Stimulated activated CD4-positive, alpha-beta T cell treated with anti-CD3 and anti-CD28 coated beads, Interleukin-15, amount 100 ng/mL, for 1 hour (primary cell): ENCODE results near the gene ZIC1.

ENCODE experiments used
- DNase-seq, 2 donors: peaks; one replicate each; pipeline ENCODE4 v3.0.0-alpha.2; 2020; ENCODE audit warnings: low read depth in 1 of 2, low spot score in 1 of 2

Gene ZIC1

DNA sequence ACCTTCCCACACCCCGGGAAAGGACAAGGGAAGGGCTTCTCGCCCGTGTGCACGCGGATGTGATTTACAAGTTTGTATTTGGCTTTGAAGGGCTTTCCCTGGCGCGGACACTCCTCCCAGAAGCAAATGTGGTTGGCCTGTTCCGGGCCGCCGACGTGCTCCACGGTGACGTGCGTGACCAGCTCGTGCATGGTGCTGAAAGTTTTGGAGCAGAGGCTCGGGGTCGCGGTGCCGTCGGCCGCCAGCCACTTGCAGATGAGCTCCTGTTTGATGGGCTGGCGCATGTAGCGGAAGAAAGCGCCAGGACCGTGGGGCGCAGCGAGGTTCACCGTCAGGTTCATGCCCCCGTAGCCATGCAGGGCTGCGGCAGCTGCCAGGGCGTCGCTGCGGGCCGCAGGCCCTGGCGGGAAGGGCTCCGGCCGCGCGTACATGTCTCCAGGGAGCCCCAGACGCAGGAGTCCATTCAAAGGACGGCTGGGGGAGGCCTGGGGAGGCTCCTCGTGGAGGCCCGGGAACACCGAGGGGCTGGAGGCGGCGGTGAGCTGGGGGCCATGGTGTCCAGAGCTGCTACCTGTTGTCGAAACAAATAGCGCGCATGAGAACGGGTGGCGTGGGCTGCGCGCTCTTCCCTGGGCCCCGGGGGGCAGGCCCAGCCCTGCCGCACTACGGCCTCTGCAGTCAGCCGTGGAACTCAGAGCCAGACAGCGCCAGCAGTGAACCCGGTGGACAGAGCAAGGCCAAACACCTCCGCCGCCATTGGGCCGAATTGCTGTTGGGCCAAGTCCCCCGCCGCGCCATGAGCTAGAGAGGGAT lies 13.1 kb upstream of the ZIC1 start:
- DNase-seq, result no peak

DNA sequence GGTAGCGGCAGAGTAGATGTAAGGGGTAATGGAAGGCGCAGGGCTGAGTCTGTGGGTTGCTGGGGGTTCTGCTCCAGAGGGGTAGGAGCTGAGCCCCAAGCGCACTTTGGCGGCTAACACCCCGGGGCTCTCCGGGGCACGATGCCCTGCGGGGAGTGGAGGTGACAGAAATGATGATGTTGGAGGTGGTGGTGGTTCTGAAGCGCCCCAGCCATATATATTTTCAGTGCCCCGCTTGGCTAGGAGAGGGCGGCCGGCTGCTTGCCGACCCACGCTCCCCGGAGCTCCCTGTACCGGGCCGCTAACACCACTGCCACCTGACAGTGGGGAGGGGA lies 12.5 kb upstream of the ZIC1 start:
- no peak for DNase-seq

DNA sequence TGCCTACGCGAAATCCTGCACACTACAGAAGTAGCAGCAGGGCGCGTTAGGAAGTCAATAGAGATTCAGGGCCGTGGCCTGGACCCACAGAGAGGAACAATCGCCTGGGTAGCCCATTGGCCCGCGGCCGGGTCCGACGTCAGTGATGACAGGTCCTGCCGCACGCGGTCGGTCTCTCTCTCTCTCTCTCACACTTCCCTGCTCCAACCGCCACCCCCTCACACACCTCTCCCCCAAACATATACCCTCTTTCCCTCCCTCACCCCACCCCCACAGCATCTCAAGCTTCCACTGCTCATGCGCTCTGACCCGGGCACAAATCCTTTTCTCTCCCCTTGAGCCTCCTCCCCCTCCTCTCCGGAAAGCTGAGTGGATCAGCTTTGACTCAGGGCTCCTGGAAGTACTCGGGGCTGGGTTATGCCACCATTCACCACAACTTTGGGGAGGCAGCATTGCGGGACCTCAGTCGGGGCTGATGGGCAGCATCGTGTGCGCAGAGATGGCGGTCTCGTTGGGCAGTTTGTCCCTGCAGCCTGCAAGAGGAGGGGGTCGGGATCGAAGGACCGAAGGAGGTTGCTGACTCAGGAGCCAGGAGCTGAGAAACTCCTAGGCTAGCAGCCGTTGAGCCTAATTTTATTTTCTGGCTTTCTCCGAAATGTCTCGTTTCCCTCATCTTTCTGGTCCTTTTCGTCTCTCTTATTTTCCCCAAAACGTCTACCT lies 11.8 kb upstream of the ZIC1 start:
- DNase-seq, result no peak

DNA sequence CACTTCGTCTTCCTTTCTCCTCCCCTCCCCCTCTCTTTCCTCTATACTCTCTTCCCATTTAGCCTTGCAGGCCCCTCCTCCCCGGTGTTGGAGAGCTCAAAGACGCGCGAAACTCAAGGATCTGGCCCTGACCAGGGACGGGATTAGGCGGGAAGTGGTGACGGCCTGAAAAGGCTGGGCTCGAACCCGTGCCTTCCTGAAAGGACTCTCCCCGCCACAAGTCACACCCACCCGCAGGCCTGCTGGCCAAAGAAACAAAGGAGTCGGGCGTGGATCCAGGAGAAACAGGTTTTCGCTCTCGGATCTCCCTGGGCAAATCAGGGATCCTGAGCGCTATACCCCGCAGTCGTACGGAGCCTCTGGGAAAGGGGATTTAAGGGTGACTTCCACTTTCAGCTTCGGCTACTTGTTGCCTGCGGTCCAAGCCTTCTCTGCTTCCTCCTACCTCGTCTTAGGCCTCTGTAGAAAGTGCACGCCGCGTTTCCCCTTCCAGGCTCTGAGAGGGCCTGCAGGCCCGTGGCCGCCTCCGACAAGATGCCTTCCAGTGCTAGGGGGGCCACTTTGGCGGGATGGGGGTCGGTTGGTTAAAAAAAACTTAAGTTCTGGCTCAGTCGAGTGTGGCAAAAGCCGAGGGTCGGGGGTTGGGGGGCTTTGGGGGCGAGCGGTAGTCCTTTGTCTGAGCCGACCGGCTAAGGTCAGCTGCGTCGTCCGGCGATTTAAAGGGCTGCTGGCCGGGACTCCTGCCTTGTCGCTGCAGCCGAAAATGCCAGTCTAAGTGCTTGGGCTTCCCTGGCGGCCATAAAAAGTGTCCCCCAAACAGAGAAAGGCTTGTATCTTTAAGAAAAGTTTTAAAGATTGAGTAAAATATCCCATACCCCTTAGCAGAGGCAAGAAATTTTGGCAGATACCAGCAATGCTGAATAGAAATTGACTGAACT lies 11.0 kb upstream of the ZIC1 start:
- no peak for DNase-seq

DNA sequence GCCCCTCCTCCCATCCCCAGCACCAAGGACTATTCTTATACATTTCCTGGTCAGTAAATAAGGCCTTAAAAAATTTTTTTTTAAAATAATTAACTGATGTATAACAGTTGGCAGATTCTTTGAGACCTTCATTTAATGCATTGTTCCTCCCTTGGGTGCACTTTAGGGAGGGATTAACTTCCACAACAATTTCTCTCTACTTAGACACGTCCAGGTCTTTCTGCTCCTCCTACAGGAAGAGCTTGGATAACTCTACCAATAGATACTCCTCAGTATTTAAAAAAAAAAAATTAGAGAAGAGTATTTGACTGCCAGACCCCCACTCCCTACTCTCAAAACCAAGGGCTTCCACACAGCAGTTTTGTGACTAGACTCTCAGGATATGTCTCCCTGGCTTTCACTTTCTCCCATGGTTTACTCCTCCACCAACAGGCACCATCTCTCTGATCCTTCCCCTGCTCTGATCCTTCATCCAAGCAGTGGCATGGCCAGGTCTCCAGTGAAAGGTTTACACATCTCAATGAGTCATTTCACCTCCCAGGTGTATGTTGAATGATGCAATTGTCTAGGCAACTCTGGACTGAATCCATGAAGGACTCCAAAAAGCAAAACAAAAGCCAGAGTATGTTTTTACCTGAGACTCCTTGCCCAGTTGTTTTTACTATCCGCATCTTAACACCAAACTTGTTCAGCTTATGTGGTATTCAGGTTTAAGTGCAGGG lies 10.2 kb upstream of the ZIC1 start:
- DNase-seq, result no peak

DNA sequence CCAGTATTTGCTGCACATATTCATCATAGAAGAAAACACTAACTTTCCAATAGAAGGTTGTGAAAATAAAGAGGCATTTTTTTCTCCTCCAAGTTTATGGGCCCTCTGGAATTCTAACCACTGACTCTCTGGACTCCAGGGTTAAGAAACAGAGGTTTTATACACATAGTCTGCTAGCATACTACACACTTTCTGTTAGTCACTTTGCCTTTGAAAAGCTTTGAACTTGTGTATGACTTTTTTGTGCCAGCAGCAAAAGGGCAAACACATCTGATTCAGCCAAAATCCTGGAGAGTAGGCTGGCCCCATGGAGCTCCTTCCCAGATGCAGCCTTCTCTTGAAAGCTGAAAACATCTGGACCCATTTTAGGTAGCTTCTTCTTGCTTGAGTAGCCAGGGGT lies 9.1 kb upstream of the ZIC1 start:
- DNase-seq, result no peak

DNA sequence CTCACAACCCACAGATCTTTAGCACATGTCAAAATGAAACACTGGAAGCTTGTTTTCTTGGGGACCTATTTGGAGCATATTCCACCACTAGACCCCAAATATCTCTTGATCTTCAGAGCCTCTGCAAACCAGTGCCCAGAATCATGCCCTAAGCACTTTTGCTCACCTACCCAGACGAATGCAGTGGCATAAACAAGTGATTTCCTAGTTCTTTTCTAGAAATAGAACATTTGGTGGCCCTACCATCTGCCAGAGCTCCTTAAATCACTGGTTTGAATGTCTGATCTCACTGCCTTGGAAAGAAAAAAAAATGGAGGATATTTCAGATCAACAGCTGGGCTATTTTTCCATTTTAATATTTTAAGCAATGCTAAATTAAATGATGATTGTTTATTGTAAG lies 8.2 kb upstream of the ZIC1 start:
- DNase-seq, result no peak

DNA sequence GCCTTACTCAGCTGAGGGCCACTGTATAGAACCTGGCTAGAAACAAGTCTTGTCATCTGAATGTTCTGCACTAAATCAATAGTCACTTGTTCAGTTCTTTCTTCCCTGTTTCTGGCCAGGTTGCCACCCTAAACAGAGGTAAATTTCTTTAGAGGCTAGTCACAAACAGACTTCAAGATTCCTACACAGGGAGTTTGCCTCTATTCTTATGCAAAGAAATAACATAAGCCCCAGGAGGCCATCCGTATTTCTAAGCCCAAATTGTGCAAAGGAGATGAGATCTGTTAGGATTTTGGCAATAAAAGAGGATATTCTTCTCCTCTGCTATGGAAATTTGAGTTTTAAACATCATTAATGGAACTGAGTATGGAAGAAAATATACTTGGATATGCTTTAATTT lies 7.7 kb upstream of the ZIC1 start:
- no peak for DNase-seq

DNA sequence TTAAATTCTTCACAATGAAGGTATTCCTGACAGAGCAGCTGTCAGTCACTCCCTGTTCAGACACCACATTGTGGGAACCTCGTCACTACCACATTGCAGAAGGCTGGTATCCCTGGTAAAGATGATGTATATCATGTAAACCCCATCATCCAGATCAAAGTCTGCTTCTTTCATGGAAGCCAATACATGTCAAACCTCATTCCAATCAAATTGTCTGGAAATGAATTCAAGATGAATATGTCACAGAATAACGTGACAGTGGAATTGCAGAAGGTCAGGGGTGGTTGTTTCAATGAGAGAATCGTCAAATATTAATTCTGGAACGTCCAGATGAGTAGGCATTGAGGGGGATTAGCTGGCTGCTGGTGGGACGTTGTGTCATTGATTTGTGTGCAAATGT lies 7.0 kb upstream of the ZIC1 start:
- no peak for DNase-seq

DNA sequence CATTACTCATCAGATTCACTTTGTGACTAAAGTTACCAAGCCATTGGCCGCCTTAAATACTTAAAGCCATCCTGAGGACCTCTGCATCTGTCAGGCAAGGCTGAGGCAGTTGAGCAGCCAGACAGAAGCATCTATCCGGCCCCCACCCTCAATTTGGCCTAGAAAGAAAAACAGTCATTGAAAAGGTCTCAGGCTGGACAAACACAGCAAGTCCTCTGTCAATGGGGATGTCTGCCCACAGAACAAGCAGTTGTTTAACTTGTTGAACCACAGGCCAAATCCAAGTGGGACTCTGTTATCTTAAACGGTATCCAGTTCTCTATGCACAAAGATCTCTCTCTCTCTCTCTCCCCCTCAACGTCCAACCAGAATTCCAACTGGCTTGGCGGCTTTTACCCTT lies 5.7 kb upstream of the ZIC1 start:
- no peak for DNase-seq

DNA sequence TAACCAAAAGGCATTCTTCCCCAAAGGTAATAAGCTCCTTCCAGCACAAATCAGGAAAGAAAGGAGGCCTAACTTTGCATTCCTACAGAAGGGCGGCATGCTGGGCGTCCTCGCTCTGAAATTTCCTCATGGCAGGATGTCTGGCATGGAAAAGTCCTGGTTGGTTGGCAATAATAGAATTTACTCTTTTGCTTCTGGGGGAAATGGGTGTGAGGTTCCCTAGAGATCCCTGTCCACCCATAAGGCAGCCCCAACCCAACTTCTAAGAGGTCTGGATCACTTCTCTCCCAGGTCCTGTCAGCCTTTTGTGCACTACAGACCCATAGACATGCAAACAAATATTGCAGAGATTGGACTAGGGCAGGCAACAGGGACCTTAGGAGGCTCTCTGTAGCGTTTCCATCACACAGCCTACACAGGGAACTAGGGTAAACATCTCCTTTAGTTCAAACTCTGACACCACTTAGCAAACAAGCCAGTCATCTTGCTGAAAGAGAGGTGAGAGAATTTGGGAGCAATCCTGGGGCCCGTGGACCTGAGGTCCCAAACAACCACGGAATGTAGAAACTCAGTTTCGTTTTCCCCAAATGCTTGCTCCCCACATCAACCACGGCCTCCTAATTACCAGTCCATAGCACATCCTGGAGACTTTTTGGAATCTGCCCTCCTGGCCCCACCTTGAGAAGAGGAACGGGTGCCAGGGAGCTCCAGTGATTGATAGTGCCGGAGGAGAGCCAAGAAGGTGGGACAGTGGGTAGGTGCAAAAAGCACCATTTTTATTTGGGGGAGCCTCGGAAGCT lies 5.0 kb upstream of the ZIC1 start:
- no peak for DNase-seq

DNA sequence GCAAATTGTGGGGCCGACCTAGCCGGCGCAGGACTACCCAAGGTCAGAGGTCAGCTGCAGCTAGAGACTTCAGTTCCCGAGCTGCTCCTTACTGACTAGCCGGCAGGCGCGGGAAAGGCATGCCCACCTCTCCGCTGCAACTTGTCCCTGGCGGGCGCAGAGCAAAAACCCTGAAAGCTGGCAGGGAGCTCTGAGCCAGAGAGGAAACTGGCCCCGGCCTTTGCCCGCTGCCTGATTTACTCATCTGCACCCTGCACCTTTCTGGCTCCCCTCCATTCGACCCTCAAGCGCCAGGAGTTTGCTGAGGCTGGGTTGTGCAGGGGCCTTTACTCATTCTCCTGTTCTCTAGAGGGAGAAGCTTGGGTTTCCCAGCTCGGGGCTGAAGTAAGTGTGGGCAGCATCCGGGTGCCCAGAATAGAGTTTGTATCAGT lies 4.3 kb upstream of the ZIC1 start:
- DNase-seq, result no peak

DNA sequence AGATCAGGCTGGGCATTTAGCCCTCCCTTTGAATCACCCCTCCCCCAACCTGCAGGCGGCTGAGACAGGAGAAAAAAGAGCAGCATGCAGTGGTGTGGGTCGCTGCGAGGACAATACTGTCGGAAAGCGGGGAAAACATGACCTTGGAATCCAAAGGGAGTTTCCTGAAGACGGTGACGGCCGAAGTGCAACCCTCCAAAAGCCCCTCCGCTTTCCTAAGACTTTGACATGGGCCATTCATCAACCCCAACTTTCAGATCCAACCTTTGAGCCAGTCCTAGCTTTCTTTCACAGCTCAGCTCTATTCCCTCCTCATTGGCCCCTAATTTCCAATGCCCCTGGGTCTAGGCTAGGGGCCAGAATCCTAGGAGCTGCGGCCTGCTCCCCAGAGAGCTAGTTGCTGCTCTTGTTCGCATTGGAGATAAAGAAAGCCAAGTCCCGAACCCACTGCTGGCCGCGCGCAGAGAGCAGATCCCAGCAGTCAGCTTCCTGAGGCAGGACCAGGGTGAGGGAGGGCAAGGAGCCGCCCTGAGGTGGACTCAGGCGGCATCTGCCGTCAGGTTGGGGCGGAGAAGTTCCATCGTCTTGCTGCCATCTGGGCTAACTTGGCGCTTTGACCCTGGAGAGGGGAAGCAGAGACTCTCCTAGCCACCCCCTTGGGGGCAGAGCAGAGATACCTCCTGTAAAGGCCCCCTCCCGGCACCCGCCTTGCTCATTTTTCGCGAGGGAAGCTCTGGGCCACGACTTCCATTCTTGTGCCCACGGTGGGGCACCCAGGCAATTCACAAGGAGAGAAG lies 3.7 kb upstream of the ZIC1 start:
- DNase-seq, result no peak

DNA sequence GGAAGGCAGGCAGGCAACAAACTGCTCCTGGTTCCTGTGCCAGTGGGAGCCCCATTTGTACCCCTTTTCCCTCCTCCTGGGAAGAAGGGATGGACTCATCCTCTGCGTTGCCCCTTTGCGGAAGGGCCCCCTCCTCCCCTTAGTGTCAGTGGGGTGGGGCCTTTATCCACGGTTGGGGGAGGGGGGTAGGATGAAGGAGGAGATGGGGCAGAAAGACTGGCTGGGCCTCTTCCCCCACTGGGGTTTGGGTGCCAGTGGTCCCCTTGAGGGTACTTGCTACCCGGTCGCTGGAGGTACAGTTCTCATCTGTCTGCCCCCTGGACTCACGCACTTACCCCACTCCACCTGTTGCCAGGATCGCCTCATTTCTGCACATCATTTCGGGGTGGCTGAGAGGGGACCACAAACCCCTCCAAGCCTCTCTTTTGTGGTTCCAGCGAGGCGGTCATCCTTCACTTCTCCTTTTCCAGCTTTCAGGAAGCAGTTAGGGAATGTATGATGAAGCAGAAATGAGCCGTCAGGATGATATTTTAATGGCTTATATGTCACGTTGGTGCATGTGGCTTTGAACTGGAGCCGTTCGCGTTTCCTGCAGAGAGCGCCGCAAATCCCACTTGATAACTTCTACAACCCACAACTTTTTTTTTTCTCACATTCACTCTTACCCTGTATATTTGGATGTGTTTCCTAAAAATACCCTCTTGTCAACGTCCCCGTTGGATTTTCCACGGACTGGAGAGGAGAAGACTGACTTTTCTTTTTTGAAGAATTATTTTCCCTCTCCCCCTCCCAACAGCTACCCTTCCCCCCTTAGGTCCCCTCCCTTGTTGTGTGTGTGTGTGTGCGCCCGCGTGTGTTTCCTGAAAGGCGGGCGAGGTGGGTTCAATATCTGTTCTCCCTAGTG lies 2.9 kb upstream of the ZIC1 start, which contains the start of gene ZIC4:
TSS of gene ZIC4 (minus strand) at position 516 of the 904 bp plus-strand sequence. CDS start 3,746 bp downstream, outside the sequence.
- DNase-seq, result no peak

DNA sequence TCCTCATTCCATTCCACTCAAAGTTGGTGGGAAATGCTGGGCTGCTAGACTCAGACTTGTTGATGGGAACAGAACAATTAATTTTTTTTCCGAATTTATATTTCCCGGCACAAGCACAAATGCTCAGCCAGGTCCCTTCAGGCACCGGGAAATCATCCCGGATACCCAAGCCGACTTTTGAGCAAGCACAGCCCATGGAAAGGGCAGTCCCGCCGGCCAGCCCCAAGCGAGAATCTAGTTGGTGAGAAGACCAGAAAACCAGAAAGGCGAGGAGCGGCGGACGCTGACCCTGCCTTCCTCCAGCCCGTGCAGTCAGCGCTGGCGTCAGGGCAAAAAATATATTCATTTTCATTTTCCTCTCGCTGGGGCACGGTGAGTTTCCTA lies 2.1 kb upstream of the ZIC1 start:
- DNase-seq, result no peak

DNA sequence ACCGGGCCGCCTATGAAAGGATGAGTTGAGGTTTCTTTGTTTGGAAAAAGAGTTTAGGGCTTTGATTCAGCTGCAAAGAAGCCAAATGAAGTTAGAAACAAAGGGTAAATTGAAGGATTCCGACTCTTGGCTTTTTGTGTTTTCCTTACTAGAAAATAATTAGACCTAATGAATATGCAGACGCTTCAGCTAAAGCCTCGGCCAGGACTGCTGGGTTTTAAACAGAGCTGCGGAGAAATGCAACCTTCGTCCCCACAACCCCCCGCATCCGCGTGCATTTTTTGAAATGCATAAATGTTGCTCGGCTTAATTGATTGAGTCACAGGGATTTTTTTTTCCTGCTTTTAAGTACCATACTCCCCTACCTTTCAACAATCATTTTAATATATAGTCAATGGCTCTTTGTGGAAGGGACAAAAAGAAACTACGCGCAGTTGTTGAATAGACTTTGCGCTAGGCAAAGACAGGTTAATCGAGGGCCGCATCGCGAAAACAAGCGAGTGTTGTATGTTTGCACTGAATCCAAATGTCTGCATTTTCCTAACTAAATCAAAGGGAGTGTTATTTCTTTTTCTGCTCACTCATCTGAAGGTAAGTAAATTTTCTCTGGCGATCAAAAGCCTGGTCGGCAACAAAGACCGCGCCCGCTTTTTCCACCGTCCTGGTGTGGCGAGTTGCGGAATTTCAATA lies 1.5 kb upstream of the ZIC1 start:
- DNase-seq, result no peak

DNA sequence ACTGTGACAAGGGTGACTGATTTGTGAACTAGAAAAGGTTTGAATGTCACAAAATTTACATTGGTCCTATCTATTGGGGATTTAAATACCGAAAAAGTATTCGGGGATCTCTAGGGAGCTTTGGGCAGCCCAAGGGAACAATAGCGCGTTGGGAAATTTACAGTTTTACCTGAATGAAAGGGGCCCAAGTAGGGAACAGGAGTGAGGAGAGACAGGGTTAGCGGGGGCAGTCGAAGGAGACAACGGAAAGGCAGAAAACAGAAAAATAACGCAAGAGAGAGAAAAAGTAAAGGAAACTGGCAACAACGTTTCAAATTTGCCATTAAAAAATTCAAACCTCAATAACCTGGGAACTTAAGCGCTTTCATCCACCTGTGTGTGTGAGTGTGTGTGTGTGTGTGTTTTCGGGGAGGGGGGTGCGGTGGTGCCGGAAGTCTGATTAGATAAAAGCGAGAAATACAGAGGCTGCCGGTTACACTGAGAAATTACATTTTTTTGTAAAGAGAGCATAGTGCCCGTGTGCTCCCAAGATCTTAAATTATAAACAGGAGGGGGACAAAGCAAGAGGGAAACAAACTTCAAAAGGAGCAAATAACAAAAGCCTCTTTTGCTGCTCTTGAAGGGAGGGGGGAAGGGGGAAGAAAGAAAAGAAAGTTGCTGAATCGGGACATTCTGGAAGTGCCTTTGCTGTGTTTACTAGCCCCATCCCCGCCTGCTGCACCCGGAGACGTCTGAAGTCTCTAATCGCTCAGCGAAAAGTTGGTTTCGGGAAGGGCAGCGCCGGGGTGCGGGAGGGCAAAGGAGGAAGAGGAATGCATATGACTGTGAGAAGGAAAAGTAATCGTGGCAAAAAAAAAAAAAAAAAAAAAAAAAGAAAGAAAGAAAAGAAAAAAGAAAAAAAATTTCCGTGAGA lies 721 bp upstream of the ZIC1 start:
- DNase-seq, result no peak
